Esophagus muscularis mucosa (tissue), 3 donors: ENCODE data around the gene KDSR.

Source experiments
- CTCF ChIP-seq, 3 experiments: fragments of 200-600 bp in 2 of 3; fragments of 450-650 bp in 1 of 3; sonication (generic) in 2 of 3; IDR thresholded peaks; one replicate each; pipeline ENCODE4 v1.5.1; 2017 to 2019; ENCODE audit warnings: antibody characterized with exemption in 3 of 3, mild to moderate bottlenecking in 2 of 3, moderate library complexity in 1 of 3
- POLR2AphosphoS5 ChIP-seq, 2 donors: sonication (generic); formaldehyde crosslinking; IDR thresholded peaks; one replicate each; pipeline ENCODE4 v1.6.1; 2017; ENCODE audit warnings: antibody characterized with exemption in 2 of 2

DNA sequence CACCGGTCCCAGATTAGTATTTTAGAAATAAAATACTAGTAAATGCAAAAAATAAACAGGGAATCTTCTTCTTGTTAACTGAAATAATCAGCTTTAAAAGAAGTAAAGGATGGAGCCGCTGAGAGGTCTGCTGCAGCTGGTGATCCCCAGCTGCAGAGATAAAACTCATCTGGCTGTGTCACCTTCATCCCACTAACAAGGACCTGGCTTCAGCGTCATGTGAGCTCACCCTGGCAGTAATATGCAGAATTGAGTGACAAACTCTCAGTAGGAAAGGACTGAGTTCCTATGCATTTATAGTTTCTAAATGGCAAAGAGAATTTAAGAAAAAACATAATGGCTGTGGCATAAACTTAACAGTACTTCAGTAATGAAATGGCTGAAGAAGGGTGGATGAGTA is 27.9 kb upstream of the KDSR start:
- no peak for TF ChIP-seq CTCF (IDR thresholded peaks at IDR 0.05)
- no peak for TF ChIP-seq POLR2AphosphoS5 (IDR thresholded peaks at IDR 0.05)
